ENCODE measurements around the gene STX3. TPM values are rescaled to one million over a fixed set of nuclear protein-coding genes. Genes with fewer than 3 reads are reported as not detected.

STX3 gene
- total and polyA plus RNA-seq, 7 donors = 3.8 to 11.1 (median 7.3) TPM

DNA sequence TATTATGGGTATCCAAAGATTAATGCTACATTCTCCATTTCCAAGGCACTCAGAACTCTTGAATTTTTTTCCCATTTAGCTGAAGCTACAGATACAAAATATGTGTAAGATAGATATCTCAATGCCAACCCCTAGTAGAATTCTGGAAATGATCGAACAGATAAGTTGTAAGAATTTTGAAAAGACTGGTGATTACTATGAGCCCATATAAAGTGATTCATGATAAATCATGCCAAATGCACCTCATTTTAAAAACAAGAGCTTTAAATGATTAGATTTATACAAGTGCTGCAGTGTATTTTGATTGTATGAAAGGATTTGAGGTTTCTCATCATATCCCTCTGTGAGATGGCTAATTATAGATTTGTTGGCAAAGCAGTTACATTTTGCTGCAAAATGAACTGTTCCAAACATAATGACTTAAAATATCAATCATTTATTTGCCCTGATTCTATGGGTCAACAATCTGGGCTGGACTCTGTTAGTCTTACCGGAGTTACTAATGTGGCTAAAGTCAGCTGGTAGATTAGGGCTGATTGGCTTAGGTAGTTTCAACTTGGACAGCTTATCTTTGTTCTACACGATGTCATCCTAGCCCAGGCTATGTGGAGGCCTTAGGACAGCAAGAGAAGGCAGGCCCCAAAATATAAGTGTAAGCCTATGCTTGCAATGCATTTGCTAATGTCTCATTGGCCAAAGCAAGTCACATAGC lies 44.9 kb upstream of the STX3 start:
- Histone ChIP-seq H3K9me3 (no peaks in the 10 kb centered on the region), H3K4me1 (no peaks in the 10 kb centered on the region), H3K27me3 (ENCODE audit: insufficient read depth in 3 of 3, low read length in 2 of 3) (peaks cover 0 to 7% (median 0%) of the 10 kb centered on the region in 3 donors), H3K27ac (no peak overlapping the region), H3K4me3 (no peak overlapping the region), H3K36me3 (ENCODE audit: insufficient read depth in 1 of 2, low read depth in 1 of 2) (no peaks in the 10 kb centered on the region)
- 68 to 78% (median 75%) methylated on average over 3 of the region's 3 CpGs for WGBS, 3 donors
- no peak for TF ChIP-seq CTCF (IDR thresholded peaks at IDR 0.05)
- intact Hi-C loops (cut with DNase I) = no loop called here
- DNase-seq = no peak
- no peak for ATAC-seq

DNA sequence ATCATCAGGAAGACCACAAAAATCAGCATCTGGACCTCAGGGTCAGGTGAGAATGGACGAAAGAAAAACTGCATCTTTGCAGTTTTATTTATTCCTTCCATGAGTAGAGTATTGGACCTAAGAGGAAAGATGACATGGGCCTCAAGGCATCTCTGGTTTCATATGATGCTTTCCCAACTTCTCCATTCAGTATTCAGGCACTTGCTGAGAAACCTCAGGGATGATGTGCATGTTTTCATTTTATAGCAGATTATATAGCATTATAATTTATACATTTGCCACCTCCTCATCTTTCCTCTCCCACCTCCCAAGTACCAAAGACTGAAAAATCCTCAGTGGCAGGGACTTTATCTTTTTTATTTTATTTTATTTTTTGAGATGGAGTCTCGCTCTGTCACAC lies 41.4 kb upstream of the STX3 start, which contains the start of gene OR10V1:
OR10V1 (minus strand) TSS at position 101 of the 400 bp plus-strand sequence; CDS start at position 101, 0 bp downstream.
- H3K9me3 ChIP-seq = no peaks in the 10 kb centered on the region
- H3K27me3 ChIP-seq (ENCODE audit: insufficient read depth in 3 of 3, low read length in 2 of 3) = peaks cover 0 to 7% (median 0%) of the 10 kb centered on the region in 3 donors
- no peaks in the 10 kb centered on the region for H3K36me3 ChIP-seq (ENCODE audit: insufficient read depth in 1 of 2, low read depth in 1 of 2)
- H3K4me3 ChIP-seq = no peak within 1 kb of the TSS
- ATAC-seq = no peak
- H3K4me1 ChIP-seq = no peaks in the 10 kb centered on the region
- no peak within 1 kb of the TSS for H3K27ac ChIP-seq
- no peak for DNase-seq
- WGBS, 3 donors = 81 to 86% (median 82%) methylated on average over 2 of the region's 2 CpGs
- intact Hi-C loops (cut with DNase I) = no loop called here
- no peak for TF ChIP-seq CTCF (IDR thresholded peaks at IDR 0.05)

DNA sequence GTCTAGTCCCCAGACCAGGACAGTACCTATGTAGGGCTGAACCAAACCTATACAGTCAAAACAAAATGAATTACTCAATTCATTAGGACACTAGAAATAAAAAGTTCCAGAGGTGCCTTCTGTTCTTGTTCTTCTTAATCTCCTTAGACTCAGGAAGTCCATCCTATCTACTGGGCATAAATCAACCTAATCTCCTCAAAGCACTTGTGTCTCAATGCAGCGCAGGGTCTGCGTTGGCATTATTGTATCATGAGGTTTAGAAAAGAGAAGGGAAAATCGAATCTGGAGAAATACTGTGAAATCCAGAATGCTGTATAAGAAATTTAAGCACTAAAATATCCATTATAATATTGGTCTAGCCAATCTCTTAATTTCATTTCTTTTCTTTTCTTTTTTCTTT lies 39.1 kb upstream of the STX3 start:
- peaks cover 0 to 7% (median 0%) of the 10 kb centered on the region in 3 donors for H3K27me3 ChIP-seq (ENCODE audit: insufficient read depth in 3 of 3, low read length in 2 of 3)
- H3K27ac ChIP-seq = no peak overlapping the region
- no peak for ATAC-seq
- no peak for DNase-seq
- 67 to 72% (median 67%) methylated on average over 3 of the region's 3 CpGs for WGBS, 3 donors
- TF ChIP-seq CTCF (IDR thresholded peaks at IDR 0.05) = no peak
- no peaks in the 10 kb centered on the region for H3K4me1 ChIP-seq
- H3K4me3 ChIP-seq = no peak overlapping the region
- H3K9me3 ChIP-seq = no peaks in the 10 kb centered on the region
- no peaks in the 10 kb centered on the region for H3K36me3 ChIP-seq (ENCODE audit: insufficient read depth in 1 of 2, low read depth in 1 of 2)
- intact Hi-C loops (cut with DNase I) = no loop called here

GRCh38 chr11:59719556-59719955 lies 35.6 kb upstream of the STX3 start:
- H3K27ac ChIP-seq = no peak overlapping the region
- intact Hi-C loops (cut with DNase I) = no loop called here
- no peak for DNase-seq
- H3K4me3 ChIP-seq = no peak overlapping the region
- H3K9me3 ChIP-seq = no peaks in the 10 kb centered on the region
- 78 to 92% (median 87%) methylated on average over 2 of the region's 2 CpGs for WGBS, 3 donors
- ATAC-seq = no peak
- H3K27me3 ChIP-seq (ENCODE audit: insufficient read depth in 3 of 3, low read length in 2 of 3) = peaks cover 0 to 12% (median 3%) of the 10 kb centered on the region in 3 donors
- no peaks in the 10 kb centered on the region for H3K4me1 ChIP-seq
- TF ChIP-seq CTCF (IDR thresholded peaks at IDR 0.05) = no peak
- H3K36me3 ChIP-seq (ENCODE audit: insufficient read depth in 1 of 2, low read depth in 1 of 2) = no peaks in the 10 kb centered on the region

DNA sequence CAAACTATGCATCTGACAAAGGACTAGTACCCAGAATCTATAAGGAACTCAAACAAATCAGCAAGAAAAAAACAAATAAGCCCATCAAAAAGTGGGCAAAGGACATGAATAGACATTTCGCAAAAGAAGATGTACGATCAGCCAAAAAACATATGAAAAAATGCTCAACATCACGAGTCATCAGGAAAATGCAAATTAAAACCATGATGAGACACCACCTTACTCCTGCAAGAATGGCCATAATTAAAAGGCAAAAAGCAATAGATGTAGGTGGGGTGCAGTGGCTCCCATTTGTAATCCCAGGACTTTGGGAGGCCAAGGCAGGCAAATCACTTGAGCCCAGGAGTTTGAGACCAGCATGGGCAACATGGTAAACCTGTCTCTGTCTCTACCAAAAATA lies 31.1 kb upstream of the STX3 start:
- H3K27ac ChIP-seq = no peak overlapping the region
- ATAC-seq (no peak), DNase-seq (no peak)
- H3K9me3 ChIP-seq = no peaks in the 10 kb centered on the region
- no peaks in the 10 kb centered on the region for H3K36me3 ChIP-seq (ENCODE audit: insufficient read depth in 1 of 2, low read depth in 1 of 2)
- H3K27me3 ChIP-seq (ENCODE audit: insufficient read depth in 3 of 3, low read length in 2 of 3) = peaks cover 0 to 6% (median 3%) of the 10 kb centered on the region in 3 donors
- no peak overlapping the region for H3K4me3 ChIP-seq
- TF ChIP-seq CTCF (IDR thresholded peaks at IDR 0.05) = no peak
- intact Hi-C loops (cut with DNase I) = no loop called here
- WGBS, 3 donors = 67 to 86% (median 69%) methylated on average over 3 of the region's 3 CpGs
- H3K4me1 ChIP-seq = no peaks in the 10 kb centered on the region

All from psoas muscle (tissue), 8 donors.